Measurements from ENCODE around the gene SLC44A1. TPM values are rescaled to one million over a fixed set of nuclear protein-coding genes. Genes with fewer than 3 reads are reported as not detected.

SLC44A1 gene
- polyA plus RNA-seq, 1 donor: 53.4 TPM

DNA sequence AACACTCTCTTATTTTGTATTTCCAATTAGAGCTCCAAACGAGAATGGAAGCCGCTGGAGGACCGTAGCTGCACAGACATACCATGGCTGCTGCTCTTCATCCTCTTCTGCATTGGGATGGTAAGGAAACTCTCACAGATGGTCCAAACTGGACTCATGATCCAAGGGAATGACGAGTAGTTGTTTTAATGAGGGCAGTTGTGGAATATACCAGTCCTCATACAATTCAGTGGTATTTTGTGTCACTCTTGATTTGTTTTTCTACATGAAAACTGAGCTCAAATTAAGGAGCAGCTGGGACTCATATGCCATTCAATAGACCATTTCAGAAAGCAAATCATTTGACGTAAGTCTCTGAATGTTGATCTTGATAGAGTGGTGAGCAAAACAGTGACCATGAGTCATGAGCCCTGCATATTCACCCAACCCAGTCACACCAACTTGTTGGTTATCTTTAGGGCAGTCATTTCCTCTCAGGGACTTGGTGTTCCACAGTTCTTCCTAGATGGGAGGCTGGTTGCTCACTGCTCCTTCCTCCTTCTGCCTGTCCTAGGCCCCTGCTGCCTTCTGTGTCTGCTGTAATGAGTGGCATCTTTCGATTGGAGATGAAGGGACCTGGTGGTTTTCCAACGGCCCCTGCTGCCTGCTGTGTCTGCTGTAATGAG lies 54.9 kb downstream of the SLC44A1 start:
- DNase-seq: no peak

- DNase-seq: no peak
Observed at GRCh38 chr9:105302728-105303127, 58.3 kb downstream of the SLC44A1 start.

- no peak for DNase-seq
Observed at GRCh38 chr9:105305856-105306255, 61.4 kb downstream of the SLC44A1 start.

GRCh38 chr9:105306351-105307140 lies 62.1 kb downstream of the SLC44A1 start:
- DNase-seq: no peak

DNA sequence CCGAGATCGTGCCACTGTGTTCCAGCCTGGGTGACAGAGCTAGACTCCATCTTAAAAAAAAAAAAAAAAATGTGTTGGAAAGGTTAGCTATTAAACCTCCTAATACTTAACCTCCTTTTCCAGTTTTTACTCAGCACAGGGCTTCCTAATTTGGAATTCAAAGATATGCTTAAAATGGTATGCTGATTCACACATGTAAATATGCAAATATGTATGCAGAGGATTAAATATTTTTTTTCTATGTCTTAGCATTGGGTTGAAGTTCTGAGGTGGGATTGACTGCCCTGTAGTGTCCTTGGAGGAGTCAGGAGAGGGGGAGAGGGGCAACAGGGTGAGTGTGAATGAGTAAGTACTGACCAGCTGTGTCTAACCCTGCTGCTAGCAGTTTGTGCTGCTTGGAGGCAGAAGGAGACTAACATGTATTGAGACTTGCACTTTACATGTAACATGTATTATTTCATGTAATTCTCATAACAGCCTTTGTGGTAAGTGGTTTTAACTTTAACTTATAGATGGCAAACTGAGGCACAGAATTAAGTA lies 63.2 kb downstream of the SLC44A1 start:
- DNase-seq: no peak

GRCh38 chr9:105308461-105309341 lies 64.2 kb downstream of the SLC44A1 start:
- no peak for DNase-seq

DNA sequence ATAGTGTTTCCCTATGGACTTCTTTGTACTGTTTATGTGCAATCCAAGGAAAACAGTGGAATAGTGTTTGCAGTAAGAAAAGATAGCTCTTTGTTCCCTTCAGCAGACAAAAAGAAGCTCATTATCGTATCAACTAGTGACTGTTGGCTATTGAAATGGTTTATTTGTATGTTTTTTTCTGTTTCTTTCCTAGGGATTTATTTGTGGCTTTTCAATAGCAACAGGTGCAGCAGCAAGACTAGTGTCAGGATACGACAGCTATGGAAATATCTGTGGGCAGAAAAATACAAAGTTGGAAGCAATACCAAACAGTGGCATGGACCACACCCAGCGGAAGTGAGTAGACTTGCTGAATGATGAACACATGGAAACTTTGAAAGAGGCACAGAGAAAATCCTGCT lies 65.1 kb downstream of the SLC44A1 start:
- no peak for DNase-seq

DNA sequence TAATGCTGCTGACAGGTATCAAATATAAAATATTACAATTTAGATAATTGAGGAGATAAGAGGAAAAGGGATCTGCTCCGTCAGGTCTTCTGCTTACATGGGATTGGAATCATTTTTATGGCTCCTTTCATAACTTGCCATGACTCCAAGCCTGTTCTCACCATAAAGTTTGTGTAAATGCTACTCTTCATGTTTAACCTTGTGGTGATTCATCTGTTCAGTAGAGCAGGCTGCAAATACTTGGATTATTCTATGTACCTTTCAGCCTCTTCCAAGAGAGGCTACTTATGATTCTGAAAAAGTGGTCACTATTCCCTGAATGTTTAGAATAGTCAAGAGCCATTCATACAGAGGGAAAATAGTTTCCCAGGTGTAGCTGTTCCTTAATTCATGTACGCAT lies 66.9 kb downstream of the SLC44A1 start:
- no peak for DNase-seq

DNA sequence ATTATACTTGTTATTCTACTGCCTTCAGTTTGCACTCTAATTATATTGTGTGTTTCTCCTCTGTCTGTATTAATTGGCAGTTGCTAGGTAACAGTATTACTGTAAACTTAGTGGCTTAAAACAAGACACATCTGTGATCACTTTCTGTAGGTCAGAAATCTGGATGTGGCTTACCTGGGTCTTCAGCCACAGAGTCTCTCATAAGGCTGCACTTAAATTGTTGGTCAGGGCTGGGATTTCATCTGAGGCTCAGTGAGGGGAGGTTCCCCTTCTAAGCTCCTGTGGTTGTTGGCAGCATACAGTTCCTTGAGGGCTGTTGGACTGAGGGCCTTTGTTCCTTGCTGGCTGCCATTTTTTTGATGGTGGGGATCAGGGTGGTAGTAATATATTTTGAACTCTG lies 68.8 kb downstream of the SLC44A1 start:
- DNase-seq: no peak

DNA sequence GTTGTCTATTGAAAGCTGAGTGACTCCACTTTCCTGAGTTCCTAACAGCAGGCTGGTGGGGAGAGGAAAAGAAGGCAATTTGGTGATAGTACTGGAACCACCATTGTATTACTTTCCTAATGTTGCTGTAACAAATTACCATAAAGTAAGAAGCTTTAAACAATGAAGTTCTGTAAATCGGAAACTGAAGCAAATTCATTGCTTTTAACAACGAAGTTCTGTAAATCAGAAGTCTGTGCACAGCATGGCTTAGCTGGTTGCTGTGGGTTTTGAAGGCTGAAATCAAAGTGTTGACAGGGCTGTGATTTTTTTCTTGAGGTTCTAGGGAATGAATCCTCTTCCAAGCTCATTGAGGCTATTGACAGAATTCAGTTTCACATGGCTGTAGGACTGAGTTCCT lies 72.3 kb downstream of the SLC44A1 start:
- DNase-seq: no peak

- no peak for DNase-seq
Observed at GRCh38 chr9:105318729-105319191, 74.3 kb downstream of the SLC44A1 start.

DNA sequence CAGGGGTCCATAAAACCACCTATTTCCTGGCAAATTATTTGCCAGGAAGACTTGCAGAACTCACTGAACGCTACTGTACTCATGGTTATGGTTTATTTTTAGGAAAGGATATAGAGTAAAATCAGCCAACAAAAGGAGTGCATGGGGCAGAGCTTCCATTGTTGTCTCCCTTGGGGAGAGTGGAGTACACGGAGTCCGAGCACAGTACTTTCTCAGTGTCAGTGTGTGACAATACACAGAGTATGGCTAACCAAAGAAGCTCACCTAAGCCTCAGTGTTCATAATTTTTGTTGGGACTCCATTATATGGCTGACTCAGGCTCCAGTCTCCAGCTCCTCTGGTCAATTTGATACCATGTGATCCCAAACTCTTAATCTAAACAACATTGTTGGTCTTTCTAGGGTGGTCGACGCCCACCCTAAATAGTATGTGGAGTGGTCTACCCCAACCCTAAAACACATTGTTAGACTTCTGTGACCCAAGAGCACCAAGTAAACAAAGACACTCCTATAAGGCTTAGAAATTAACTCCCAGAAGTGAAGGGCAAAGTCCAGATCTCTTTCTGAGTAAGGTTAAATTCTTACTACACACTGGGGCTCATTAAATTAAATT lies 74.9 kb downstream of the SLC44A1 start:
- no peak for DNase-seq

DNA sequence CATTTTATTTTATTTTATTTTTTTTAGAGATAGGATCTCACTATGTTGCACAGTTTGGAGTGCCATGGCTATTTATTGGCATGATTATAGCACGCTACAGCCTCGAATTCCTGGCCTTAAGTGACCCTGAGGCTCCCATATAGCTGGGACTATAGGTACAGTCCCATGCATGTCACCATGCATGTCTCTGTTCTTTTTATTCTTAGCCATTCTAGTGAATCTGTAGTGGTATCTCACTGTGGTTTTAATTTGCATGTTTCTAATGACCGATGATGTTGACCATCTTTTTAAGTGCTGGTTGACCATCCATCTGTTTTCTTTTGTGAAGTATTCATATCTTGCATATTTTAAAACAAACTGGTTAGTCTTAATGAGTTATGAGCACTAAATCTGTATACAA lies 76.1 kb downstream of the SLC44A1 start:
- DNase-seq: no peak

GRCh38 chr9:105328296-105328695 lies 83.8 kb downstream of the SLC44A1 start:
- no peak for DNase-seq

- no peak for DNase-seq
Observed at GRCh38 chr9:105328872-105329718, 84.6 kb downstream of the SLC44A1 start.

DNA sequence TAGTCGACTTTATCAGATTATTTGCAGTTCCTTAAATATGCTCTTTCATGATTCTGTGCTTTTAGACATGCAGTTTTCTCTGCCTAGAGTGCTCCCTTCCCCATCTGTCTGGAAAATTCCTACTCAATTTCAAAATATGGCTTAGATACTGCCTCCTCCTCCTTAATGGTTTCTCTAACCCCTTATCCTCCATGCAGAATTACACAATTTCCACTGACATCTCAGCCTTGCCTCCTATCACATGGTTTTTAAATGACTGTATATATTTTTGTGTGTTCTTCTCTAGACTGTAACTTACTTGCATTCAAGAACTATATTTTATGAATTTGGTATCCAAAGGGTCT lies 85.2 kb downstream of the SLC44A1 start:
- no peak for DNase-seq

DNA sequence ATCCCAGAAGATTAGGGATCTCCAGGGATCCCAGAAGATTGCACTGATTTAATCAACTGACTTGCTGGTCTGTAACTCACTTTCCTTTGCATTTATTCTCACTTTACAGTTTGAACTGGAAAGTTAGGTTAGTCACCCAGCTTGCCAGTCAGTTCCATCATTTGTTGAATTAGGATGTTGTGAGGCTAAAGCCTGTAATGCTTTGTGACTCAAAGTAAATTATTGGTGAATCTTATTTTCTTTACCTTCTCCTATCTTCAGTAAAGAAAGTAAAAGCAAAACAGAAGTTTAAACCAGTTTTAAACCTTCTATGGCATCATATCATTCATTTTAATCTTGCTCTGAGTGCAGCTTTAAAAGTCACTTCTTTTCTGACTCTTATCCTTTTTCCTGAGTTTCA lies 85.8 kb downstream of the SLC44A1 start:
- no peak for DNase-seq

- DNase-seq: no peak
Observed at GRCh38 chr9:105330755-105331154, 86.3 kb downstream of the SLC44A1 start.

GRCh38 chr9:105331160-105331559 lies 86.7 kb downstream of the SLC44A1 start:
- DNase-seq: no peak

DNA sequence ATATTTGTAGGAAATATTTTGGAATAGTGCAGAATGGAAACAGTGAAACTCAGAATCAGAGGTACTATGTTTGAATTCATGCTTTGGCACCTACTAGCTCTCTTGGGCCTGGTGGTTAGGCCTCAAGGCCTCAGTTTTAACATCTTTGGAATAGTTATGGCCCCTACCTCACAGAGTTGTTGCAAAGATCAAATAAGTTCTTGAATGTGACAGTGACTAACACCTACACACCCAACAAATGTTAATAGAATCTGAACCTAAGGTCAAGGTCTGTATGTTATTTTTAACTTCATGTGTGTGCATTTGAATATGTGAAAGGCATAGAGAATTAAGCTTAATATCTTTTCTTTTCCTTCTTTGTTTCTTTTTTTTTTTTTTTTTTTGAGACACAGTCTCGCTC lies 87.3 kb downstream of the SLC44A1 start:
- DNase-seq: no peak

DNA sequence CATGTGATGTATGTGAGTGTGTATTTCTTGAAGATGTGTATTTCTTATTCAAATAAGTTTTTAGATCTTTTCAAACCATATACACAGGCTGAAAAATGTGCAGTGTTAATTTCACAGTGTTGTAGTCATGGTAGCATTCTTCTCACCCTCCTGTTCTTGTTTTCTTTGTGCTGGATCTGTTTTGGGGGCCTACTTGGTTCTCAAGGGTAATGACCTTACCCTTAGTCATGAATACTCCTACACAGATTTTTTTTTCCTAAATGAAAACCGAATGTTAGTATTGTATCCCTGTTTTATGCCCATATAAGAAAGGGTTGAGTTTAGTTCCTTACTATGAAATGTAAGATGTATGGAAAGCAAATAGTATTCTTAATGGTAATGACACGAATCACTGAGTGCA lies 88.0 kb downstream of the SLC44A1 start:
- no peak for DNase-seq
